Activated CD4-positive, alpha-beta T cell treated with anti-CD3 and anti-CD28 coated beads for 48 hours (primary cell): ENCODE data around the gene TRIP11.
A peak's percentile ranks its signal among the peaks of the same experiment; 100 is the strongest.
"Not testable (repeated sequence)": the region's sequence is repeated elsewhere in the genome, so short reads cannot be mapped to it uniquely, and the experiment has no call there.

ENCODE experiments used
- DNase-seq: peaks from one replicate; pipeline ENCODE4 v3.0.0-alpha.2; 2020

TRIP11 gene

GRCh38 chr14:92039719-92040430 lies at the start of gene TRIP11:
Gene TRIP11 (minus strand): TSS chr14:92040059. CDS start chr14:92039685, 374 bp downstream.
- peak; percentile 97 for DNase-seq

- no peak for DNase-seq
These were observed 48.6 kb upstream of the TRIP11 start for GRCh38 chr14:92088494-92088893.

- no peak for DNase-seq
These were observed 34.7 kb upstream of the TRIP11 start for GRCh38 chr14:92074555-92074954.

GRCh38 chr14:92058006-92058917 lies 18.4 kb upstream of the TRIP11 start:
- no peak for DNase-seq

- no peak for DNase-seq
These were observed 9.9 kb upstream of the TRIP11 start for GRCh38 chr14:92049781-92050180.

- not testable (repeated sequence) for DNase-seq
These were observed 9.4 kb upstream of the TRIP11 start for GRCh38 chr14:92049221-92049620.

GRCh38 chr14:92045904-92046303 lies 6.0 kb upstream of the TRIP11 start:
- not testable (repeated sequence) for DNase-seq

- DNase-seq = not testable (repeated sequence)
These were observed 1.9 kb upstream of the TRIP11 start for GRCh38 chr14:92041766-92042165.

GRCh38 chr14:92041203-92041602 lies 1.3 kb upstream of the TRIP11 start:
- DNase-seq = no peak

GRCh38 chr14:92040431-92041051 lies 682 bp upstream of the TRIP11 start:
- peak; percentile 11 for DNase-seq

- peak; percentile 21 for DNase-seq
These were observed 668 bp downstream of the TRIP11 start for GRCh38 chr14:92039063-92039718.

- no peak for DNase-seq
These were observed 1.9 kb downstream of the TRIP11 start for GRCh38 chr14:92037989-92038388.

- no peak for DNase-seq
These were observed 4.0 kb downstream of the TRIP11 start for GRCh38 chr14:92035890-92036289.

- DNase-seq = no peak
These were observed 5.8 kb downstream of the TRIP11 start for GRCh38 chr14:92033906-92034687.

GRCh38 chr14:92033433-92033832 lies 6.4 kb downstream of the TRIP11 start:
- DNase-seq = no peak

- peak; percentile 32 for DNase-seq
These were observed 13.2 kb downstream of the TRIP11 start for GRCh38 chr14:92026548-92027190.

- no peak for DNase-seq
These were observed 17.8 kb downstream of the TRIP11 start for GRCh38 chr14:92022036-92022435.

GRCh38 chr14:92021523-92021922 lies 18.3 kb downstream of the TRIP11 start:
- DNase-seq = no peak

GRCh38 chr14:92014040-92014439 lies 25.8 kb downstream of the TRIP11 start:
- no peak for DNase-seq

- no peak for DNase-seq
These were observed 27.6 kb downstream of the TRIP11 start for GRCh38 chr14:92012121-92012748.

- DNase-seq = no peak
These were observed 29.2 kb downstream of the TRIP11 start for GRCh38 chr14:92010644-92011043.
